Activated CD4-positive, alpha-beta T cell treated with anti-CD3 and anti-CD28 coated beads, Interleukin-10, Interleukin-2, amounts not matched to agents 100 ng/mL and 50 ng/mL, durations not matched to agents 16 hours and 8 hours (primary cell): ENCODE results near the gene OXSR1.

Source experiments
- DNase-seq: peaks from one replicate; pipeline ENCODE4 v3.0.0-alpha.2; 2020

The OXSR1 gene

DNA sequence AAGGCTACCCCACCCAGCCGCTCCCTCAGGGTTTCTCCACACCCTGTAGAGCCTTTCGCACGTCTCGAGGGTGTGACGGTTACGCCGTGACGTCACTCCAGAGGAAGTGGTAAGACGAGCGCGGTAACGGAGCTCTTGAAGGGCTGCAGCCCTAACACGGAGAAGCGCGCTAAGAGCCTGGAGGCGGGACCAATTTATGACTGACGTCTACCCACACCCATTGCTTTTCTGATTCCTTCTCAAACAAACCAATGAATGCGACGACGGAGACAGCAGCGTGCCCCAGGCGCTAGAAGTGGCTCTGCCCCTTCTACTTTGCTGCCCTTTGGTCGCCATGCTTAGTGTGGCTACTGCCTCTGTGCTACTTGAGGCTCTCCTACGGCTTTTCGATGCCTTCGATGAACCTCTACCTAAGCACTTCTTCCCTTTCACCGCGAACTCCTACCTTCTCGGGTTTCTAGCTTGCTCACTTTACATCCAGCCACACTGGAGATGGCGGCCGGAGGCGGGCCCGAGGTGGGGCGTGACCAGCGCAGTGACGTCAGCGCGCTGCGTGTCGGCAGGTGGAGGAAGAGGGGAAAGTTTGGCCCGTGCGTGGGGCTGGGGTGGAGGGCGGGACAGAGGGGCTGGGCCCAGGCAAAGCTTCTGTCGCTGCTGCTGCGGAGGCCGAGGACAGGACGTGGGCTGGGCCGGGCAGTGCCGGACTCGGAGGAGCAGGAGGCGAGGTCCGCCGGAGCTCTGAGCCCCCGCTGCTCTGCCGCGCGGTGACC, at the start of gene OXSR1:
OXSR1 (plus strand) TSS at position 586 of the 770 bp plus-strand sequence. CDS start 340 bp downstream, outside the sequence.
- DNase-seq, result peak; percentile 99

DNA sequence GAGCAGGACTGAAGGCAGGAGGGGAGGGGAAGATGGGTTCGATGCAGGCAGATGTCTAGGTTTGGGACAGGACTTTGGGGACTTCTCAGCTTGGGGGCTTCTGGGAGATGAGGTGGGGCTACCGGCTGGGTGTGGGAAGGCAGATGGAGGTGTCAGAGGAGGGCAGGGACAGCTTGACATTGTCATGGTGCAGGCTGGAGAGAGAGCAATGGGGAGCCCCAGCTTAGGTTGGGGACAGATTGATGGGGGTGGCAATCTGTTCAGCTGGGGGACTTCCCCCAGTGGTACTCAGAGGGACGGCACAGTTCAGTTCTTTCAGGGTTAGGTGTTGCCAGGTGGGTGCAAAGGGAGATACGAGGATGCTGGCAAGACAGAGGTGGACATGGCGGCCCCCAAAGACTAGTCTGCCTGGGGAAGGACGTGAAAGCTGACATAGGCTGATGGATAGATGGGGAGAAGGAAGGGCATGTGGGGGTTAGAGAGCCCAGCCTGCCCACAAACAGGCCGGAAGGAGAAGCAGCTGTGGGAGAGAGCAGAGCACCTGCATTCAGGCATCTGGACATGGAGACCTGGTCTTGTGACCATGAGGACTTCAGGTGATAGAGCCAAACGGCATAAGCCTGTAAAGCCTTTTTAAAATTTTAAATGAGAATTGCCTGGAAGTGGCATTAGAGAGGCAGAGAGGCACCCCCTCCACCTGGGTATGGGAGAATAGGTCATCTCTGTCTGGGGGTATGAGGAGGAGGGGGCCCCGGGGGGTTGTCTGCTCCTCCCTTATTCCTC, 49.5 kb upstream of the OXSR1 start:
- no peak for DNase-seq

- no peak for DNase-seq
Measured at GRCh38 chr3:38116471-38117162, 48.7 kb upstream of the OXSR1 start.

- no peak for DNase-seq
Measured at GRCh38 chr3:38117163-38117716, 48.1 kb upstream of the OXSR1 start.

- peak; percentile 83 for DNase-seq
Measured at GRCh38 chr3:38117748-38118420, 47.5 kb upstream of the OXSR1 start.

GRCh38 chr3:38118421-38119247, 46.7 kb upstream of the OXSR1 start:
- no peak for DNase-seq

DNA sequence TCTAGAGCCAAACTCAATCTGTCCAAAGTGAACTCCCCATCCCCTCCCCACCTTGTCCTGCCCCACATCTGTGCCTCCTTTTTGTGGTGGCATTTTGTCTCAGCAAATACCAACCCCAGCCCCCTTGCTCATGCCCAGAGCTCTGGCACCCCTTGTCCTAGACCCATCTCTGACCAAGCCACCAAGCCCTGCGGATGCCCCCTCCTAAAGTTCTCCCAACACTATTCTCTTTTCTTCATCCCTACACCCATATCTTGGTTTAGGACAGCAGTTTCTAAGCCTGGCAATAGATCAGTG, 46.1 kb upstream of the OXSR1 start:
- DNase-seq, result no peak

- DNase-seq, result no peak
Measured at GRCh38 chr3:38119821-38120692, 45.3 kb upstream of the OXSR1 start.

GRCh38 chr3:38120693-38121450, 44.5 kb upstream of the OXSR1 start:
- DNase-seq, result no peak

DNA sequence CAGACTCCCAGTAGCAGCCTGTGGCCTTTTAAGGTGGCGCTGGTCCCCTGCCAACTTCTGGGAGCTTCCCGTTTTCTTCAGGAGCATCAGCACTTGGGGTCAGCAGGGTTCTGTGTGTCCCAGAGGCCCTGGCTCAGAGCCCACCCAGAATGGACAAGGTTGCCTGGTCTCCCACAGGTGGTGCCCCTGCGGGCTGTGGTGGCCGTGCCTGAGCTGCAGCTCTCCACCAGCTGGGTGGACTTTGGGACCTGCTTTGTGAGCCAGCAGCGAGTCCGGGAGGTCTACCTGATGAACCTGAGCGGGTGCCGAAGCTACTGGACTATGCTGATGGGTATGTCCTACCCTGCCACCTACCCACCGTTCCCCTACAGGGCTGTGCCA, 43.9 kb upstream of the OXSR1 start:
- DNase-seq, result no peak

GRCh38 chr3:38121832-38122461, 43.4 kb upstream of the OXSR1 start:
- no peak for DNase-seq

- DNase-seq, result no peak
Measured at GRCh38 chr3:38122712-38123290, 42.5 kb upstream of the OXSR1 start.

DNA sequence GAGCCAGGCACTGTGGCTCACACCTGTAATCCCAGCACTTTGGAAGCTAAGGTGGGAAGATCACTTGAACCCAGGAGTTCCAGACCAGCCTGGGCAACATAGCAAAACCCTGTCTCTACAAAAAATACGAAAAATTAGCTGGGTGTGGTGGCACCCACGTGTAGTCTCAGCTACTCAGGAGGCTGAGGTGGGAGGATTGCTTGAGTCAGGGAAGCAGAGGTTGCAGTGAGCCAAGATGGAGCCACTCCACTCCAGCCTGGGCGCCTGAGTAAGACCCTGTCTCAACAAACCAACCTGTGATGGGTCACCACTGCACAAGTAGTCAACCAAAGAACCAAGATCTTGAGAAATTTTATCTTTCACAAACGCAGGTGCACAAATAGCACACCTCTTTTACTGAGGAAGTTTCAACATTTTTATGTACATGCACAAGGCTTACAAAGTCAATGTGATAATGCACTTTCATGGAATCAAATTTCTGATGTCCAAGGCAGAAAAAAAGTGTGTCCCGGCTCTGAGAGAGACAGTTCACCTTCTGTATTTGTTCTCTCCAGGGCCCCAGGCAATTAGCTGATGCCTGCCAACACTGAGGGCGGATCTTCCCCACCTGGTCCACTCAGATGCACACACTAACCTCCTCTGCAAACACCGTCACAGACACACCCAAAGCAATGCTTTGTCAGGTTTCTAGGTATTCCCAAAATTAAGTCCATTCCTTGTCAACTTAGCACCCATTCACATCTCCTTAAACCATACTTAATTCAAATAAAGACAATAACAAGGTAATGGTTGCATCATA, 40.8 kb upstream of the OXSR1 start:
- DNase-seq, result no peak

GRCh38 chr3:38125305-38126120, 39.8 kb upstream of the OXSR1 start:
- no peak for DNase-seq

- no peak for DNase-seq
Measured at GRCh38 chr3:38126121-38126892, 39.0 kb upstream of the OXSR1 start.

- no peak for DNase-seq
Measured at GRCh38 chr3:38127611-38128302, 37.6 kb upstream of the OXSR1 start.
